ENCODE data around the gene HOXB3.

HOXB3 gene

DNA sequence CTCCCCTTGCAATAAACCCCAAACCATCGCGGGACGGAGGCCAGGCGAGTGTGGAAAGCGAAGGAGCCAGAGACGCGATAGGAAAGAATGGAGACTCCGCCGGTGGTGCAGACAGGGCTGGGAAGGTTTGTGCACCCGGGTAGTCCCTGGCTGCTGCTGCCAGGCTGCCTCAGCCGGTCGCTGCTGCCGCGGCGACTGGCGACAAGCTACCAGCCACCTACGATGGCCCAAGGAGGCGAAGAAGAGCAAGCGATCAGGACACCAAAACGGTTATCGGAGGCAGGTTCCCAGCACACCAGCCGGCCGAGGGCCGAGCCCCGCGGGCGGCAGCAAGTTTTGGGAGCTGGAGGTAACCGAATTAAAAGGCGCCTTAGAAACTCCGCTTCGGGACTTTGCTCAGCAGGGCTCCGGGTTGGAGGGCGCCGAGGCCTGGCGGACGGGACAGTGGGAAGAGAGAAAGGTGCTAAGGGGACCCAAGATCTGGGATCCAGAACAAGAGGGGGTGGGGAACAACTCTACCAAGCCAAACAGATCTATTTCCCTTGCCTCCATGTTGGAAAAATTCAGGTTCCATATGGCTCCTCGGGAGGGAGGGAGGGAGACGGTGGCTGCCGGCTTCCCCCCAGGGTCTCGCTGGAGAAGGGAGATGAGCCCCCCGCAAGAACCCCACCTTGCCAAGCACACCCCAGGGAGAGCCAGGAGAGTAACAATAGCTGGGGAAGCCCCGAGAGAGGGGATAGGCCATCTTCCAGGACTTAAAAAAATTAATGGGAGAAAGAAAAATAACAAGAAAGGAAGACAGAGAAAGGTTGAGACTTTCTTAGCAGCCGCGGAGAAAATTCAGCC is 35.4 kb downstream of the HOXB3 start:
- Histone ChIP-seq H3K27me3 (ENCODE audit: control insufficient read depth, insufficient read depth, low read length) (no peaks in the 10 kb centered on the region), H3K4me1 (ENCODE audit: control insufficient read depth, insufficient read depth, low read length) (peaks cover 66% of the 10 kb centered on the region), H3K9ac (ENCODE audit: low read length) (peak overlapping the region; percentile 16), H3K36me3 (ENCODE audit: control insufficient read depth, insufficient read depth, low read length) (no peaks in the 10 kb centered on the region), H3K4me3 (ENCODE audit: low read length) (peak overlapping the region; percentile 34), H3K27ac (ENCODE audit: low read depth, low read length) (peak overlapping the region; percentile 98)

DNA sequence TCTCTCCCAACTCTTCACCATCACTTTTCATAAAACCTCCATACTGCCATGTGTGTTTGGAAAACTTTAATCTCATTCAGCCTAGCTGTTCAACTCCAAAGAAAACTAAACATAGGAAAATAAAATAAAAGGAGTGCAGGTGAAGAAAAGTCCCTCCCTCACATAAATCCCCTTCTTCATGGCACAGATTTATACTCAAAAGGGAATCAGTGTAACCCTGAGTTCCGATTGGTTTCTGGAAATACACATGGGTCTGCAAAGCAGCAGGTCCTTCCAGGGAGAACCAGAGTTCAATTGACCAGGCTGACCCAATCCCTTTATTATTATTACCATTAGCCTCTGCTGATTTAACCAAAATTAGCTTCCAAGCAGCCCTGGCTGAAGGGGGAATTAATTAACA is 36.2 kb downstream of the HOXB3 start:
- Histone ChIP-seq H3K4me1 (ENCODE audit: control insufficient read depth, insufficient read depth, low read length) (peaks cover 62% of the 10 kb centered on the region), H3K4me3 (ENCODE audit: low read length) (peak overlapping the region; percentile 34), H3K27me3 (ENCODE audit: control insufficient read depth, insufficient read depth, low read length) (no peaks in the 10 kb centered on the region), H3K27ac (ENCODE audit: low read depth, low read length) (peak overlapping the region; percentile 98), H3K36me3 (ENCODE audit: control insufficient read depth, insufficient read depth, low read length) (no peaks in the 10 kb centered on the region), H3K9ac (ENCODE audit: low read length) (no peak overlapping the region)

DNA sequence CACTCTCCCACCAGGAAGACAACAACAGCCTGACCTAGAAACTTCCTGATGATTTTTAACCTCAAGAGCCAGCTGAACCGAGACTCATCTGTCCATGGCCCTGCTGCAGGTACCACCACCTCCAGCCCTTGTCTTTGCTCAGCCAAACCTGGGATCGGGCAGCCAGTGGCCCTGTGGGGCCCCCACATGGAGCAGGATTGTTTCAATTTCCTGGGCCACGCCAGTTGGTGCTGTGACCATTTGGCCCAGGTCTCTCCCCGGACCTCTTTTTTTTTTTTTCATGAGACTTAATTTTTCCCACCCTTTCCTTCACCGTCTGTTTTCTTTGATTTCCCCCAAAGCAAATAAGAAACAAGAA is 36.9 kb downstream of the HOXB3 start:
- no peaks in the 10 kb centered on the region for H3K27me3 ChIP-seq (ENCODE audit: control insufficient read depth, insufficient read depth, low read length)
- H3K36me3 ChIP-seq (ENCODE audit: control insufficient read depth, insufficient read depth, low read length) = no peaks in the 10 kb centered on the region
- no peak overlapping the region for H3K4me3 ChIP-seq (ENCODE audit: low read length)
- no peak overlapping the region for H3K9ac ChIP-seq (ENCODE audit: low read length)
- peak overlapping the region; percentile 98 for H3K27ac ChIP-seq (ENCODE audit: low read depth, low read length)
- H3K4me1 ChIP-seq (ENCODE audit: control insufficient read depth, insufficient read depth, low read length) = peaks cover 60% of the 10 kb centered on the region

DNA sequence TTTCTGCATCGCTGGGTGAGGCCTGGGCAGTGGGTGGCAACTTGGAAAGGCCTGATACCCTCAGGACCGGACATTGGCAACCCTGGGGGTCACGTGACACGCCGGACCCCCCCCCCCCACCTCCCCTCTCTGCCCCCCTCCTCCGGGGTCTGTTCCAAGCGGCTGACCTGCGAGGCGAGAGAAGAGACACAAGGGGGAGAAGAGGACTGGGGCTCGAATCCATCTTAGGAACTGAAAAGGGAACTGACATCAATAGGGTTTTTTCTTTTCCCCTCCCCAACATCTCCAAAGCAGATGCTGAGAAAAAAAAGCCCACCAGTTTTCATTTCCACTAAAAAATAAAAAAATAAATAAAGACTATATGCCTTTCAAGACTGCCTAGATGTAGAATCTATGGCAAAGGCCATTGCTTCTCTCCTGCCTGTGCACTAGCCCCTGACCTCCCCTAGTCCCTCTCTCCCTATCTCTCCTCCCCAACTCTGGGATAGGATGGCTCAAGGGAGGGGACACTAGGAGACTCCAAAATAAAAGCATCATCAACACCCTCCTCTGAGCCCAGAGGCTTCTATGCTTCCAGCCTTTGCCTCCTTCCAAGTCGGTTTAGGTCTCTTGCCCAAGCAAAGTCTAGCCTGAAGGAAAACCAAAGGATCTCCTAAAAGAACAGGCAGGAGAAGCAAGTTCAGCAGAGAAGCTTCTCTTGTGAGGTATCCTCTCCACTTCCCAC is 37.4 kb downstream of the HOXB3 start:
- Histone ChIP-seq H3K27me3 (ENCODE audit: control insufficient read depth, insufficient read depth, low read length) (no peaks in the 10 kb centered on the region), H3K36me3 (ENCODE audit: control insufficient read depth, insufficient read depth, low read length) (no peaks in the 10 kb centered on the region), H3K4me3 (ENCODE audit: low read length) (peak overlapping the region; percentile 37), H3K9ac (ENCODE audit: low read length) (no peak overlapping the region), H3K4me1 (ENCODE audit: control insufficient read depth, insufficient read depth, low read length) (peaks cover 59% of the 10 kb centered on the region), H3K27ac (ENCODE audit: low read depth, low read length) (peak overlapping the region; percentile 98)

DNA sequence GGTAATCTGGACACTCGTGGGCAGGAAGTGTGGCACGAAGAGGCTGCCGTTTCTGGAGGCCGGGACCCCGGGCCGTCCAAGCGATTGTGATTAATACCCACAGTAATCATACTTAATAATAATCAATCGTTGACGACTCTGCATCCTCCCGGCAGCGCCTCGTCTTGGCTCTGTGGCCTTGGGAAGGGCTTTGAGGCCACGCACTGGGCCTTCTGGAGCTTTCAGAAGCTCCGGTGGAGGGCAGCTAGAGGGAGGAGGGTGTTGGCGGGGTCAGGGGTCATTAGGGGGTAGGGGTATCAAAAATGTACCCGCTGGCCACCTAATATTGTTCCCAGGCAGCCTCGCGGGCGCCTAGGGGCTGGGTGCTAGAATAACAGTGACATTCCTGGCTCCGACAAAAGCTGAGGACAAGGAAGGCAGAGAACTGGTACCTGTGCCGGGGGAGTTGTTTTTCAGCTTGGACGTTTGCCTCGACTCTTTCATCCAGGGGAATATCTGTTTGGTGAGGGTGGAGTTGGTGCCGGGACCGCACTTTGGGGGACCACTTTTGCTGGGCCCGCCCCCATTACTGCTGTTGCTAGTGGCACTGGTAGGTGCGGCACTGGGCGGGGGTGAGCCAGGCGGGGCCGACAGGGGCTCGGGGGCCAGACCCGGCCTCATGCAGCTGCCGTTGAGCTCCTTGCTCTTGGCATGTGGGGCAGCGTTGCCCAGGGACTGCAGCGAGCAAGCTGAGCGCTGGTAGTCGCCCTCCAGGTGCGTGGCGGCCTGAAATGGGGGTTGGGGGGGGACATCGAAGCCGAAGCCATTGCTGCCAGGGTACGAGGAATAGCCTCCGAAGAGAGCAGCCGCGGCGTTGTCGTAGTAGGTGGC is 38.2 kb downstream of the HOXB3 start:
- no peak overlapping the region for H3K9ac ChIP-seq (ENCODE audit: low read length)
- no peaks in the 10 kb centered on the region for H3K27me3 ChIP-seq (ENCODE audit: control insufficient read depth, insufficient read depth, low read length)
- H3K4me1 ChIP-seq (ENCODE audit: control insufficient read depth, insufficient read depth, low read length) = peaks cover 58% of the 10 kb centered on the region

DNA sequence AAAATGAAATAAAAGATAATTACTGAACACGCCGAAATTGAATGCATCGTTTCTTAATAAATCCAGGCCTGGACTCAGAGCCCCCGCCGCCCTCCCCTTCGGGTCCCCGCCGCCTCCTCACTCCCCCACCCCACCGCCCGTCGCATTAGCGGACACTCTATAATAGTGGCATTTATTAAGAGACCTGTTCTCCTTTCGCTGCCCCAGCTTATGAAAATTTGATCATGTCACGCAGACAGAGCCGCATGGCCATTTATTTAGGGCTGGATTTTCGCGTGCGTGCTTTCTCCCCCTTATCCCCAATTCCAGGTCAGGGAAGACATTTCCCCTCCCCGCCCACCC is 38.9 kb downstream of the HOXB3 start:
- Histone ChIP-seq H3K4me1 (ENCODE audit: control insufficient read depth, insufficient read depth, low read length) (peaks cover 59% of the 10 kb centered on the region), H3K36me3 (ENCODE audit: control insufficient read depth, insufficient read depth, low read length) (no peaks in the 10 kb centered on the region), H3K27ac (ENCODE audit: low read depth, low read length) (peak overlapping the region; percentile 98), H3K4me3 (ENCODE audit: low read length) (no peak overlapping the region), H3K9ac (ENCODE audit: low read length) (no peak overlapping the region), H3K27me3 (ENCODE audit: control insufficient read depth, insufficient read depth, low read length) (no peaks in the 10 kb centered on the region)

More for the DNA sequence above, 38.2 kb downstream of the HOXB3 start:
- no peak overlapping the region for H3K4me3 ChIP-seq (ENCODE audit: low read length)
- H3K36me3 ChIP-seq (ENCODE audit: control insufficient read depth, insufficient read depth, low read length) = no peaks in the 10 kb centered on the region
- H3K27ac ChIP-seq (ENCODE audit: low read depth, low read length) = peak overlapping the region; percentile 98

DNA sequence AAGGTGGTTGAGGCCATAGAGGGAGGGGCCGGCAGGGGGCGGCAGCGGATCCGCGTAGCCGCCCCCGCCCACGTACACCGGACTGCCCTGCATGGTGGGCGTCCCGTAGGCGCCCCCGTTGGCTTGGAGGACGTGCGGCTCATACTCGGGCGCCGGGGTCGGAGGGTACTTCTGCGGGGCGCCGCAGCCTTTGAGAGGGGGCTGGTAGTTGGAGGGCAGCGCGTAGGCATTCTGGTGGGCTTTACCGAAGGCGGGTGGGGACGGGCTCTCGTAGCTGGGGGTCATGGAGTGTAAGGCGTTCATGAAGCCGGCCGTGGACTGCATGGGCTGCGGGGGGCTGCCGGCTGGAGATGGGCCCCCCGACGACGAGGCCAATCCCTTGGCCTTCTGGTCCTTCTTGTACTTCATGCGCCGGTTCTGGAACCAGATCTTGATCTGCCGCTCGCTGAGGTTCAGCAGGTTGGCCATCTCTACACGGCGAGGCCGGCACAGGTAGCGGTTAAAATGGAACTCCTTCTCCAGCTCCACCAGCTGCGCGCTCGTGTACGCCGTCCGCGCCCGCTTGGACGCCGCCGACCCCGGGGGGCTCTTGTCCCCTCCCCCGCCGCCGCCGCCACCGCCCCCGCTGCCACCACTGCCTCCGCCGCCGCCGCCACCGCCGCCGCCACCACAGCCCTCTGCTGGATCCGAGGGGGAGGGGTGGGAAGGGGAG is 39.4 kb downstream of the HOXB3 start:
- Histone ChIP-seq H3K27ac (ENCODE audit: low read depth, low read length) (peak overlapping the region; percentile 98), H3K36me3 (ENCODE audit: control insufficient read depth, insufficient read depth, low read length) (no peaks in the 10 kb centered on the region), H3K27me3 (ENCODE audit: control insufficient read depth, insufficient read depth, low read length) (no peaks in the 10 kb centered on the region), H3K9ac (ENCODE audit: low read length) (no peak overlapping the region), H3K4me3 (ENCODE audit: low read length) (no peak overlapping the region), H3K4me1 (ENCODE audit: control insufficient read depth, insufficient read depth, low read length) (peaks cover 59% of the 10 kb centered on the region)

DNA sequence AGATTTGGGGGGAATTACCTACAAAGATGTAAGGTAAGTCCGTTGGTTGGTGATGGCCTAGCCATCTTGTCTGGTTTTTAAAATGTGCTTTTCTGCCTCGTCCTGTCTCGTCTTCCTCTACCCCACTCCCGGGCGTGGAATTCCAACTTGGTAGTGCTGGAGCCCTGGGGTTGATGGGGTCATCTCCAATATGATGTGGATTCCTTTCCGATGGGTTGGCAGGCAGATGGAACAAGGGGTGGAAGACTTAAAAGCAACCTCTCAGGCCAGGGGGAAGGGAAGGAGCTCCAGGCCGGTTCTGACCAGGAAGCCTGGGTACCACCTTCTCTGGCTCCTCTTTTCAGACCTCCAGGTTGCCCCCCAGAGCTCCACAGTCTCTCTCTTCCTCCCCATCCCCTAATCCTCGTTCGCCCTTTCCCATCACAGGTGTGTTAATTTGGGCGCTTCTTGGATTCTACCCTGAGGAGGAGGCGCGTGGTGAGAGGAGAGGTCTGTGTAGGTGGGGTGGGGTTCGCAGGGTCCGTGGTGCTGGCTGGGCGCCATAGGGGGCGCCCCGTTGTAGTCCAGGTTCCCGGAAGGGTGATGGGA is 40.0 kb downstream of the HOXB3 start:
- H3K4me3 ChIP-seq (ENCODE audit: low read length) = peak overlapping the region; percentile 6
- H3K9ac ChIP-seq (ENCODE audit: low read length) = no peak overlapping the region
- H3K27me3 ChIP-seq (ENCODE audit: control insufficient read depth, insufficient read depth, low read length) = no peaks in the 10 kb centered on the region
- H3K27ac ChIP-seq (ENCODE audit: low read depth, low read length) = peak overlapping the region; percentile 98
- no peaks in the 10 kb centered on the region for H3K36me3 ChIP-seq (ENCODE audit: control insufficient read depth, insufficient read depth, low read length)
- peaks cover 66% of the 10 kb centered on the region for H3K4me1 ChIP-seq (ENCODE audit: control insufficient read depth, insufficient read depth, low read length)

DNA sequence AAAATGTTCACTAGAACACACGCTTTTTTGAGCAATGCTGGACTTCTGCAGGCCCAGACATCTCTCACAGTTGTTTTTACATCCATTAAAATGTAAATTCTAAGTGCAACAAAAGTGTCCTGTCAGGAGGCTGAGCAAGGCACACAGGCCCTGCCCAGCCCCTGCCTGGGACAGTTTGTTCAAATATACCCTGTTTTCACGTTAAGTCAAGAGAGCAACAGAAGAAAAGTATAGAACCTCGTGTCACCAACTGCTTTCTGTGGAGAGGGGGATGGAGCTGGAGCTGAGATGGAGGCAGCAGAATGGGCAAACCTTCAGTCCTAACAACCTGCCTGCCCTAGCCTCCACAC is 40.8 kb downstream of the HOXB3 start:
- H3K27ac ChIP-seq (ENCODE audit: low read depth, low read length) = peak overlapping the region; percentile 98
- no peak overlapping the region for H3K9ac ChIP-seq (ENCODE audit: low read length)
- no peaks in the 10 kb centered on the region for H3K36me3 ChIP-seq (ENCODE audit: control insufficient read depth, insufficient read depth, low read length)
- H3K4me3 ChIP-seq (ENCODE audit: low read length) = no peak overlapping the region
- H3K4me1 ChIP-seq (ENCODE audit: control insufficient read depth, insufficient read depth, low read length) = peaks cover 67% of the 10 kb centered on the region
- no peaks in the 10 kb centered on the region for H3K27me3 ChIP-seq (ENCODE audit: control insufficient read depth, insufficient read depth, low read length)

DNA sequence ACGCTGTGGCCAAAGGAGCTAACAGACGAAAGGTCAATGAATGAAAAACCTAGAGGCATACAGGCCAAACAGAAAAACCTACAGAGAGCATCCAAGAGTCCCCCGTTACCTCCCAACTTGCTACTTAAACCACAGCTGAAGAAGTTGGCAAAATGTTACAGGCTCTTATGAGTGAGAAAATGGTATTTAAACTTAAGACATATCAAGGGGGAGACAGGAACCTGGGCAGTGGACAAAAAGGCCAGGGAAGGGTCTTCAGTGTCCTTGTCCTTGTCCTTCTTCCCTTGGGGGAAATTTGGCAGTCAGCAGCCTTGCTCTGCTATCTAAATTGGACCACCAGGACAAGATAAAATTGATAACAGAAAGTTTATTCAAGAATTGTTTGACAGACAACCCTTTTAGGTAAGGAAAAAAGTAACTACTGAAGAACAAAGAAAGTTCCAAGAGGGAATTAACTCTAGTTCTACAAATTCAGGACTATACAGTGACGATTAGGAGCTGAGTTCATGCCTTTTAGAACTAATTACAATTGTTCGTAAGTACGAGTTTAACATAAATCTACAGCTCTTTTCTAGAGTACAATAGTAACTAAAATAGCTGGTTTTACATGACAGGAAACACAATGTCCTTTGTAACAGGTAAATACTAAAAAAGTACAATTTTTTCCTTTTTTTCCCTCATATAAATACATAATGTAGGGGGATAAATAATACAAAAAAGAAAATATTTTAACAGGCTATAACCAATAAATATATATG is 41.3 kb downstream of the HOXB3 start:
- H3K9ac ChIP-seq (ENCODE audit: low read length) = no peak overlapping the region
- H3K36me3 ChIP-seq (ENCODE audit: control insufficient read depth, insufficient read depth, low read length) = no peaks in the 10 kb centered on the region
- no peak overlapping the region for H3K4me3 ChIP-seq (ENCODE audit: low read length)
- H3K27me3 ChIP-seq (ENCODE audit: control insufficient read depth, insufficient read depth, low read length) = no peaks in the 10 kb centered on the region
- peaks cover 64% of the 10 kb centered on the region for H3K4me1 ChIP-seq (ENCODE audit: control insufficient read depth, insufficient read depth, low read length)
- H3K27ac ChIP-seq (ENCODE audit: low read depth, low read length) = peak overlapping the region; percentile 98

DNA sequence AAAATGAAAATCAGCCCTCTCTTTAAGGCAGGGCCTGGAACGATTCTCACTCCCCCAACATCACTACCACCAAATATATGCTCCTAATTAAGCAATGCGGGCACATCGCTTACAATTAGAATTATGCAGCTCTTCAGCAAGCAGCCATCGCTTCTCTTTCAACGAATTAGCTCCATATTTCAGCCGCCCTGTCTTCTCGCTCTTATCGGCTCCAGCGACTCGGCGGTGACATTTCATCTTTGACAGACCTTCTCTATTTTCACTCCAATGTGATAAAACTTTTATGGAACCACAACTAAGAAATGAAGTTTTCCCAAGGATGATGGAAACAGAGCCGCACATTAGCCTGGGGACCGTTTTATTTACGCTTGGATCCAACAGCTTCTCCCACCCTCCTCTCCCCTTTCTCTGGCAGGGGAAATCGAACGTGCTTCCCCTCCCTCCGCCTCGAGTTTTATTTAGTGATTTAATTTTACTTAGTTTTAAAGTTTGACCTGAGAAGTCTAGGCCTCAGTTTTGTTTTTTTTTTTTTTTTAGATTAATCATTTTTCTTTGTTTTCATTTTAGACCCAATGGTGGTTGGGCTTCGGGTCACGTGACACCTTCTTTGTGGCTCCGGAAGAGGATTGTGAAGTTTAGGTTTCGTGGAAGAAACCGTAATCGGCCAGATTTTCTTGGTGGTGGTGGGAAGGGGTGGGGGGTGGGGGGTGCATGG is 42.1 kb downstream of the HOXB3 start:
- Histone ChIP-seq H3K4me3 (ENCODE audit: low read length) (peak overlapping the region; percentile 62), H3K27me3 (ENCODE audit: control insufficient read depth, insufficient read depth, low read length) (no peaks in the 10 kb centered on the region), H3K27ac (ENCODE audit: low read depth, low read length) (peak overlapping the region; percentile 98), H3K4me1 (ENCODE audit: control insufficient read depth, insufficient read depth, low read length) (peaks cover 59% of the 10 kb centered on the region), H3K9ac (ENCODE audit: low read length) (no peak overlapping the region), H3K36me3 (ENCODE audit: control insufficient read depth, insufficient read depth, low read length) (no peaks in the 10 kb centered on the region)

Data from rectal smooth muscle tissue (tissue), 1 donor.